Measurements from ENCODE around the gene MIP. TPM values are rescaled to one million over a fixed set of nuclear protein-coding genes. Genes with fewer than 3 reads are reported as not detected.

Gene MIP
- polyA plus RNA-seq, 1 donor from 2014 or later, result not detected

DNA sequence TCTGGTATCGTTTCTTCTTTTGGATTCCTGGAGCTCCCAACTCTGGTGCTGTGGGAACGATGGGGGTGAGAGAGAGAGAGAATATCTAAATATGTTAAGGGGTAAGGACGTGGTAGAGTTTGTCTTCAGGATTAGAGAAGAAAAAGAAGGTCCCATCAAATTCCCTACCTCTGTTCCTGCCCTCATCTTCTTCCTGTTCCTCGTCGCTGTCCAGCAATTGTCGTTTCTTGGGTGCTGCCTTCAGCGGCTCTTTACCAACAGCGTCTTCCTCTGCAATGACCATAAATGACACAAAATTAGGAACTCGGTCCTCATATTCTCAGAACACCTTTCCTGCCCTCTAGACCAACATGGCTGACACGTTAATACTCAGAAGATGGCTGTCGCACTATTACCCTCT is 36.7 kb downstream of the MIP start:
- H2AFZ ChIP-seq (ENCODE audit: low read depth, low read length), result no peak overlapping the region
- no peak overlapping the region for H3K9ac ChIP-seq (ENCODE audit: low read length)
- no peaks in the 10 kb centered on the region for H3K79me2 ChIP-seq (replicated peaks; ENCODE audit: insufficient read depth, low read length)
- no peaks in the 10 kb centered on the region for H3K36me3 ChIP-seq (ENCODE audit: insufficient read depth, low read length)
- no peaks in the 10 kb centered on the region for H3K27me3 ChIP-seq (ENCODE audit: insufficient read depth, low read depth, low read length)
- no peaks in the 10 kb centered on the region for H3K9me2 ChIP-seq (ENCODE audit: insufficient read depth, low read length)
- no peak overlapping the region for H3K4me3 ChIP-seq (ENCODE audit: low read length)
- no peaks in the 10 kb centered on the region for H3F3A ChIP-seq (ENCODE audit: insufficient read depth, low read length, poor library complexity, severe bottlenecking)
- TF ChIP-seq MXI1 (conservative IDR thresholded peaks at IDR 0.05; ENCODE audit: poor library complexity, severe bottlenecking), result no peak
- no peak for TF ChIP-seq REST (IDR thresholded peaks at IDR 0.05; ENCODE audit: borderline replicate concordance)
- no peak for TF ChIP-seq EP300 (conservative IDR thresholded peaks at IDR 0.05; ENCODE audit: poor library complexity, severe bottlenecking)
- no peak for TF ChIP-seq RAD21 (conservative IDR thresholded peaks at IDR 0.05)
- TF ChIP-seq TAF1 (IDR thresholded peaks at IDR 0.05; ENCODE audit: low read depth), result no peak
- no peak for TF ChIP-seq SMC3 (conservative IDR thresholded peaks at IDR 0.05; ENCODE audit: poor library complexity)
- TF ChIP-seq EZH2 (IDR thresholded peaks at IDR 0.05; ENCODE audit: borderline replicate concordance, insufficient read depth, low read length, poor library complexity, severe bottlenecking), result no peak
- TF ChIP-seq, protein P1, sequence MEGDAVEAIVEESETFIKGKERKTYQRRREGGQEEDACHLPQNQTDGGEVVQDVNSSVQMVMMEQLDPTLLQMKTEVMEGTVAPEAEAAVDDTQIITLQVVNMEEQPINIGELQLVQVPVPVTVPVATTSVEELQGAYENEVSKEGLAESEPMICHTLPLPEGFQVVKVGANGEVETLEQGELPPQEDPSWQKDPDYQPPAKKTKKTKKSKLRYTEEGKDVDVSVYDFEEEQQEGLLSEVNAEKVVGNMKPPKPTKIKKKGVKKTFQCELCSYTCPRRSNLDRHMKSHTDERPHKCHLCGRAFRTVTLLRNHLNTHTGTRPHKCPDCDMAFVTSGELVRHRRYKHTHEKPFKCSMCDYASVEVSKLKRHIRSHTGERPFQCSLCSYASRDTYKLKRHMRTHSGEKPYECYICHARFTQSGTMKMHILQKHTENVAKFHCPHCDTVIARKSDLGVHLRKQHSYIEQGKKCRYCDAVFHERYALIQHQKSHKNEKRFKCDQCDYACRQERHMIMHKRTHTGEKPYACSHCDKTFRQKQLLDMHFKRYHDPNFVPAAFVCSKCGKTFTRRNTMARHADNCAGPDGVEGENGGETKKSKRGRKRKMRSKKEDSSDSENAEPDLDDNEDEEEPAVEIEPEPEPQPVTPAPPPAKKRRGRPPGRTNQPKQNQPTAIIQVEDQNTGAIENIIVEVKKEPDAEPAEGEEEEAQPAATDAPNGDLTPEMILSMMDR (IDR thresholded peaks at IDR 0.05; ENCODE audit: poor library complexity, severe bottlenecking), result no peak
- no peak for TF ChIP-seq POLR2AphosphoS5 (IDR thresholded peaks at IDR 0.05)
- H4K20me1 ChIP-seq (ENCODE audit: insufficient read depth), result no peaks in the 10 kb centered on the region
- no peak overlapping the region for H3K4me2 ChIP-seq (ENCODE audit: low read length)
- H3K27ac ChIP-seq (ENCODE audit: low read length), result no peak overlapping the region
- no peaks in the 10 kb centered on the region for H3K9me3 ChIP-seq (ENCODE audit: low read length)

DNA sequence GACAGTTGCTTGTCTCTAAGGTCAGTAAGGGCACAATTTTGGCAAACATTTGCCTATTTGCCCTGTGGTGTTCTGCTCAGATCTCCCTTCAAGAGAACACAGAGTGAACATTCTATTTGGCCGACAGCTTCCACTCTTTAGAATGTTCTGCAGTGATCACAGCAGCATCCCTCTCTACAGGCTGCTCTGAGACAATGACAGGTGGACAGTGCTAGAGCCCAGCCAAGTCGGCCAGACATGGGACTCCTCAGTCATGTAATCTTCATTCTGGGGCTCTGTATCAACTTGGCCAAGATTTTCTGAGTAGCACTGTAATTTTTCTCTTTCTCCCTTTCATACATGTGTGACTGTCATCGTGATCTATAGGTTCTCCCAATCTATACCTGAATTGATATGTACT is 40.1 kb downstream of the MIP start:
- Histone ChIP-seq H3K9me3 (ENCODE audit: low read length) (no peaks in the 10 kb centered on the region), H3F3A (ENCODE audit: insufficient read depth, low read length, poor library complexity, severe bottlenecking) (no peaks in the 10 kb centered on the region), H3K27me3 (ENCODE audit: insufficient read depth, low read depth, low read length) (no peaks in the 10 kb centered on the region), H3K4me3 (ENCODE audit: low read length) (no peak overlapping the region), H3K9me2 (ENCODE audit: insufficient read depth, low read length) (no peaks in the 10 kb centered on the region), H4K20me1 (ENCODE audit: insufficient read depth) (no peaks in the 10 kb centered on the region), H3K79me2 (replicated peaks; ENCODE audit: insufficient read depth, low read length) (no peaks in the 10 kb centered on the region), H2AFZ (ENCODE audit: low read depth, low read length) (no peak overlapping the region), H3K27ac (ENCODE audit: low read length) (no peak overlapping the region), H3K36me3 (ENCODE audit: insufficient read depth, low read length) (no peaks in the 10 kb centered on the region), H3K9ac (ENCODE audit: low read length) (no peak overlapping the region), H3K4me2 (ENCODE audit: low read length) (no peak overlapping the region)
- no peak for TF ChIP-seq REST (IDR thresholded peaks at IDR 0.05; ENCODE audit: borderline replicate concordance)

Measured in neural cell (in vitro differentiated cells).